Tongue (tissue), 2 donors: ENCODE results near the gene PARP9. TPM values are rescaled to one million over a fixed set of nuclear protein-coding genes. Genes with fewer than 3 reads are reported as not detected.
"Not testable (repeated sequence)": the region's sequence is repeated elsewhere in the genome, so short reads cannot be mapped to it uniquely, and the experiment has no call there.

Experiments used
- DNase-seq: peaks from one replicate; pipeline ENCODE4 v3.0.0-alpha.2; 2015
- total RNA-seq: library from RNA; depleted of rRNA; stranded (reverse); fragments of >200 nt; gene quantifications from one replicate; pipeline ENCODE4 v1.2.3, GENCODE V29; 2014

PARP9 gene
- total RNA-seq, 1 donor from 2014 or later, result 20.4 TPM

DNA sequence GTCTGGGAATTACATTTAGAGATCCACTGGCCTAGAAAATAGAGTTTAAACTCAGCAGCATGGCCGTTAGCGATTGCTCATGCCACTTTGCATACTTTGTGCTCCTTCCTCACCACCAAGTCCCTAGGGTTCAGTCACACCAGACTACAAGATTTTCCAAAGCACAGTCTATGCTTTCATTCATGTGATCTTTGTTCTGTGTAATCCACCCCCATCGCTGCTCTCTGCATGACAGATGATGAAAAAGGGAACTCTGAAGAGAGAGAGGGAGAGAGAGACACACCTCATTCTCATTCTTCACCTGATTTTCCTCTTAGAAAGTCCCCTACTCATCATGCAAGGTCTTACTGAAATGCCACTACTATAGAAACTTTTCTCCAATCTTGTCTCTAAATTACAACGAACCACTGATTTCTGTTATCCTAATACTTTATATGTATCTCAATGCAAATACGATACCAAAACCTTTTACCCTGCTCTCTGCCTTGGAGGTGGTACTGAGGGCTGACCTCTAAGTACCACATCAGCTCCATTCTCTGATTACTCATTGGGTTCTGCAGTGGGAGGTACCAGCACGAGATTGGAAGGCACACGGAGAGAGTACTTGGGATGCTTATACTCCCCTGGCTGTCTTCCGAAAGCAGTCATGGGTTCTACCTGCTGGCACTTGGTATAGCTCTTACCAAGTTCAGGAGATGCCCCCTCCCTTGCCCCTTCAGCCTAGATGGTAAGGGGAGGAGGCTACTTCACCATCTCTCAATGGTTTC is 12.3 kb upstream of the PARP9 start:
- DNase-seq, result no peak

DNA sequence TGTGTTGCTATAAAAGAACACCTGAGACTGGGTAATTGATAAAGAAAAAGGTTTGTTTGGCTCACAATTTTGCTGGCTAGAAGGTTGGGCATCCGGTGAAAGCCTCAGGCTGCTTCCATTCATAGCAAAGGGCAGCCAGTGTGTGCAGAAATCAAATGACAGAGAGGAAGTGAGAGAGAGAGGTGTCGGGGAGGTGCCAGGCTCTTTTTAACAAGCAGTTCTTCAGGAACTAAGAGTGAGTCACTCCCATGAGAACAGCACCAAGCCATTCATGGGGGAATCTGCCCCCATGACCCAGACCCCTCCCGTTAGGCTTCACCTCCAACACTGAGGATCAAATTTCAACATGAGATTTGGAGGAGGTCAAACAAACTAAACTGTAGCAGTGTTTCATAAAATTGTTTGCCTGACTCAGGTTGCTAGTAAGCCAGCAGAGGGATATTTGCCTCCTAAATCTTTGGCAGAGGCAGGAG is 8.9 kb upstream of the PARP9 start:
- no peak for DNase-seq

DNA sequence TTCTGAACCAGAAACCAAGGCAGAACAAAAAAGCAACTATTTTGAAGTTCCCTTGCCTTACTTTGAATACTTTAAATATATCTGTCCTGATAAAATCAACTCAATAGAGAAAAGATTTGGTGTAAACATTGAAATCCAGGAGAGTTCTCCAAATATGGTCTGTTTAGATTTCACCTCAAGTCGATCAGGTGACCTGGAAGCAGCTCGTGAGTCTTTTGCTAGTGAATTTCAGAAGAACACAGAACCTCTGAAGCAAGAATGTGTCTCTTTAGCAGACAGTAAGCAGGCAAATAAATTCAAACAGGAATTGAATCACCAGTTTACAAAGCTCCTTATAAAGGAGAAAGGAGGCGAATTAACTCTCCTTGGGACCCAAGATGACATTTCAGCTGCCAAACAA is 4.7 kb upstream of the PARP9 start:
- DNase-seq, result no peak

DNA sequence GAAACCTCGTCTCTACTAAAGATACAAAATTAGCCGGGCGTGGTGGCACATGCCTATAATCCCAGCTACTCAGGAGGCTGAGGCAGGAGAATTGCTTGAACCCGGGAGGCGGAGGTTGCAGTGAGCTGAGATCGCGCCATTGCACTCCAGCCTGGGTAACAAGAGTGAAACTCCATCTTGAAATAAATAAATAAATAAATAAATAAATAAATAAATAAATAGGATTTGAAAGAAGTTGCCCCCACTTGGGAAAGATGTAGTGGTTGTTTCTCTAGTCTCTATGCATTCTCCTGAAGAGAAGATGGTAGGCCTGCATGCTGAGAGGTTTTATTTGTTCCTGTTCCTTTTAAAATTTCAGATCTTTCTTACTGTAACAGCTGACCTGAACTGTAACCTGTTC is 4.0 kb upstream of the PARP9 start:
- DNase-seq, result not testable (repeated sequence)

DNA sequence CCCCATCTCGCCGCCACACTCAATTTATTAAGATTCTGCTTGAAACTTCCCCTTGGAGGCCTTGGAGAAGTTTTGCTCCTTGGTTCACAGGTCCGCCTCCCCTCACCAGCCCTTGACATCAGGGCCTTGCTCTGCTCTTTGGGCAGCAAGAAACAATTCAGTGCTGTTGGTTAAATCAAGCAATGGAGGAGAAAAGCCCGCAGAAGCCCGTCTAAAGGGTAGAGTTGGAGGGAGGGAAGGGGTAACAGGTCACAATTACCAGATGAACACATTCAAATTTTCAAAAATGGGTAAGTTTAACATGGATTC is 429 bp downstream of the PARP9 start:
- DNase-seq, result peak; percentile 30

DNA sequence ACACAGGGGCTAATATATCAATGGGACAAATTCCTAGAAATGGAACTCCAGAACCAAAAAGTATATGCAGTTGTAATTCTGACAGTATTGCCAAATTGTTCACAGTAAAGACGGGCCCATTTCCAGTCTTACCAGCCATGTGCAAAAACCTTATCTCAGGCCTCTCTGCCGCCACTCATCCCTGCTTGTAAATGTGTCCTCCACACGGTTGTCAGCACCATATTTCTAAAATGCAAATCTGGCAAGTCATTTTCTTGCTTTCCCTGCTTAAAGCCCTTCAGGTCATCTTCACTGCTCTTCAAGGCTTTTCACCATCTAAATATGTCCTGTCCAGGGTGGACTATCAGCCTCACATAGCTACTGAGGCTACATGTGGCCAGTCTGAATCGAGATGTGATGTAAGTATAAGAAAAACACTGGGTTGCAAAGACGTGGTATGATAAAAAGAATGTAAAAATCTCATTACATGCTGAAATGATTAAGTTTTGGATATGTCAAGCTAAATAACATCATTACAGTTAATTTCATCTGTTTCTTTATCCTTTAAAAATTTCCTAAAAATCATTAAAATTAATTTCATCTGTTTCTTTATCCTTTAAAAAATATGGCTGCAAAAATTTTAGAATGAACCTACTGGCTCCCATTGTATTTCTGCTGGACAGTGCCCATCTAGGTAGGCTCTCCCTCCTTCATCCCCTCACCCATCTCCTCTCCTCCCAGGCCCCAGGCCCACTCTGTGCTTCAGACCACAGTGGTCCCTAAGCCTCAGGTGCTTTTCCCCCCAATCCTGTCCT is 980 bp downstream of the PARP9 start:
- DNase-seq, result no peak

DNA sequence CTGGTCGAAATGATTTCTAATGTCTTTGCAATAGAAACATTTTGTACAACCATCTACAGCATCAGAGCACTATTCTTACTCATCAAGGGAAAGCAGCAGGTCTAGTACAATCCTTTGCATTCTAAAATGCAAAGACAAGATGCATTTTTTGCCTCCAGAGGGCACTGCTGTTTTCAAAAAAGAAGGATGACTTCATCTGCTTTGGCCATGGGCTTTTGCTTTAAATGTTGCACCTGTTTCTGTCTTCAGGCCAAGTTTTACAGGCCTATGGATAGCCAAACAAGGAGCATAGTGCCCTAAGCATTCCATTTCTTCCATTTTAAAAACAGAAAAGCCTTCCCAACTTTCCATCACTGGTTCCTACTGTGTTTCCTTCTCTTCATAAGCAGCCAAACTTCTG is 3.4 kb downstream of the PARP9 start:
- peak; percentile 83 for DNase-seq

DNA sequence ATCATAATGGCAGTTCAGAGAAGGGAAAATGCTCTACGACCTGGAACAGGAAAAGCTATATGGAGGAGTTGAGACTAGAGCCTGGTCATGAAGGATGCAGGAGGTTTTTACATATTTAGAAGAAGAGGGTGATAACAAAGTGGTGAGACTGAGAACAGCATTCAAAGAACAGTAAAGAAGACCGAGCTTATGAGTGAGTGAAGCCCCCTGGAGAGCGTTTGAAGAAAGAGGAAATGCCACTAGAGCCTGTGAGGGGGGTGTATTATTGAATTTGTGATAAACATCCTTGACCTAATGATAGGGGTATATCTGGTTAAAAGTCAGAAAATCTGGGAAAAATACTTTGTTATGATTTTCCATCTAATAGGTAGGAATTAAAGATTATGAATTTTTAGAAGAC is 4.2 kb downstream of the PARP9 start:
- DNase-seq, result no peak

DNA sequence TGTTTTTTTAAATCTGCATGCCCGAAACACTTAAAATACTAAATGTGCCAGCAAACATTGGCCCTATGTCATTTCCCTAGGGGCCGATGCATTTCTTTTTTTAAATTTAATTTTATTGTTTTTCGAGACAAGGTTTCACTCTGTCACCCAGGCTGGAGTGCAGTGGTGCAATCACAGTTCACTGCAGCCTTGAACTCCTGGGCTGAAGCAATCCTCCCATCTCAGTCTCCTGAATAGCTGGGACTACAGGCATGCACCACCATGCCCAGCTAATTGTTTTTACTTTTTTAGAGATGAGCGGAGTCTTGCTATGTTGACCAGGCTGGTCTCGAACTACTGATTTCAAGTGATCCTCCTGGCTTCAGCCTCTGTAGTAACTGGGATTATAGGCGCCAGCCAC is 5.5 kb downstream of the PARP9 start:
- DNase-seq, result no peak

DNA sequence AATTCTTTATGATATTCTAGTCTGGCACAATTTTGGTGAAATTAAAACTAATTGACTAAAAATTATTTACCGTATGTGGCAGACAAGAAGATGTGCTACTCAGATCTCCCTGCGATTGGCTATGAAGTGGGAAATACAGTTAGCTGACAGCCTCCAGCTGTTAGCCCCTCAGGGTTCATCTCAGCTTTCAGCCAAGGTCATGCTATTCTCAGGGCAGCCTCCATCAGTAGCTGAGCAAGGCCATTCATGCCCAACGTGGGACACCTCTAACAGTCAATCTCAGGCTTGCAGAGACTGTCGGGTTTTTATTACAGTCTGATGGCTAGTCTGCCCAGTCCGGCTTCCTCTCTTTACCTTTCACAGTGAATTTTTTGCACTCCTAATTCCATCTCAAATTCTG is 6.7 kb downstream of the PARP9 start:
- DNase-seq, result no peak

DNA sequence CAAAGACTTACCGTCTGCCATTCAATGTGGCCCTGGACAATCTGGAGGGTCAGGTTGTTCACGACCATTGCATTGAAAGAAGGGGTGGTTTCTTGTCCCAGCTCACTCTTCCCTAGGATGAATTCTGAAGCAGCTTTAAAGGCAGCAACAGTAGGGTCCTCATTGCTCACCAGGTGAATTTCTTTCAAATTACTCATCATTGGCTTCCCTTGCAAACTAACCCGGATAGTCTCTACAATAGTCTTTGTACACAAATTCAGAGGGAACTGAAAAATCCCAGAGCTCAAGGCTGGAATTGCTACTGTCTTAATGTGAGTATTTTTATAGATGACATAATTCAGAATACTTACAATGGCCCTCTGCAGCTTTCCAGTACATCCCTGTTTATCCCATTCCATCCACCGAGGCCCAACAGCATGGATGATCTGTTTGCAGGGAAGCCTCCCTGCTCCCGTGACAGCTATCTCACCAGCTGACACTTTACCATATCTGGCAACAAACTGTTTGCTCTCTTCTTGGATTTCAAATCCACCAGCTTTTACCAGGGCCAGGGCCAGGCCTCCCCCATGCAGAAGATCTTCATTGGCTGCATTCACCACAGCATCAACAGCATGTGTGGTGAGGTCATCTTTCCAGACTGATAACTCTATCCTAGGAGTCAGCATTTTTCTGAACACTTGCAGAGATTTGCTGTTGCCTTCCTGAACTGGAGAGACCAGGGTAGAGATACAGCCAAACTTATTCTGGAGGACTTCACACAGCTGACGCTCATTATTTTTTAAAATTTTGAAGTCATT is 8.6 kb downstream of the PARP9 start:
- DNase-seq, result no peak

DNA sequence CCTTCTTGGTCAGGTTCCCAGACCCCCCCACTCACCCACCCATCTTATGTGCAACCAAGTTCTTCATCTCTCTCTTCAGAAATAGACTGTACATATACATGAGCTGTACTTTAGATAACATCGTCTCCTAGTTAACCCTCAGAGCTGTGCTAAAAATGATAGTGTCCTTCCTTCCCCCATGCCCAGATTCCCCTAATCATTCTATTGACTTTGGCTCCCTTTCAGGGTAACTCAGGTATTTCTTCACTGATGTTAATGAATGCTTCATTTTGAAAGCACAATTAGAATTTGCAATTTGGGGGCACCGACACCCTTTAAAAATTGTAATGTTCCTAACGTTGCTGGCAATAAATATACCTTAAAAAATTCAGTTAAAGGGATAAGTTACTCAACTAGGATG is 10.9 kb downstream of the PARP9 start:
- no peak for DNase-seq

DNA sequence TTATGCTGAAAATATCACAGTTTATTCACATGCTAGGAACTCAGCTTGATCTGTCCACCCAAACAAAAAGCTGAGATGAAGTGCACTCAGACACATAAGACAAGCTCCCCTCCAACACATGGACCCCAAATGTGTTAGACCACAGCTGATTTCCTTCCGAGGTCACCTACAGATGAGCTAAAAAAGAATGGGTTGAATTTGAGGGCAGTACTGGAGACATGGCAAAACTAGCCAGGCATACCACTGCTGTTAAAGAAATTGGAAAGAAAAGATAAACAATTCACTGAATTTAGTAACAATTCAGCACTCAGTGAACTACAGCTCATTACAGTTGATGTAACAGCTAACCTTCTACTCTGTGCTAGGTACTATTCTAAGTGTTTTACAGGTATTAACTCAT is 15.5 kb downstream of the PARP9 start:
- DNase-seq, result no peak

DNA sequence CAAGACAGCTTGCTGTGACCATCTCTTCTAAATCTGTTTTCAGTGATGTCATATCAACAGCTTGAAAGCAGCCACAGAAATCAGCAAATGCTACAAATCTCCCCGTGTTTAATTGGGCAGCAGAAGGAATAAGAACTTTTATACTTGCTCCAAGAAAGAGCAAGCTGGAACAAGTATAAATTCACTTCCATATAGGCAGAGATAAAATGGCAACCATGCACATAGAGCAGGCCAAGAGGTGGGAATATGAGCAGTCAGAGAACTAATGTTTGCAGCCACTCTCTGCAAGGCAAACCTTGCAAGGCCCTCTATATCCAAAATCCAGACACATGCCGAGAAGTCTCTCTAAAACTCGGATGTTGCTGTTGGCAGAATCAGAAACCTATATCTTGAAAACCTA is 16.0 kb downstream of the PARP9 start:
- DNase-seq, result no peak

DNA sequence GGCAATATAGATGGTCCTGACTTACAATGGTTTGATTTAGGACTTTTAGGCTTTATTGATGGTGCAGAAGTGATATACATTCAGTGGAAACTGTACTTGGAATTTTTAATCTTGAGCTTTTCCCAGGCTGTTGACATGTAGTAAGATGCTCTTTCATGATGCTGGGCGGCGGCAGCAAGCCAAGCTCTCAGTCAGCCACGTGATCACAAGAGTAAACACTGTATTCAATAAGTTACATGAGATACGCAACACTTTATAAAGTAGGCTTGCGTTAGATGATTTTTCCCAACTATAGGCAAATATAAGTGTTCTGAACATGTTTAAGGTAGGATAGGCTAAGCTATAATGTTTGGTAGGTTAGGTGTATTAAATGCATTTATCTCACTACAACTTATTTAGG is 17.9 kb downstream of the PARP9 start:
- no peak for DNase-seq

DNA sequence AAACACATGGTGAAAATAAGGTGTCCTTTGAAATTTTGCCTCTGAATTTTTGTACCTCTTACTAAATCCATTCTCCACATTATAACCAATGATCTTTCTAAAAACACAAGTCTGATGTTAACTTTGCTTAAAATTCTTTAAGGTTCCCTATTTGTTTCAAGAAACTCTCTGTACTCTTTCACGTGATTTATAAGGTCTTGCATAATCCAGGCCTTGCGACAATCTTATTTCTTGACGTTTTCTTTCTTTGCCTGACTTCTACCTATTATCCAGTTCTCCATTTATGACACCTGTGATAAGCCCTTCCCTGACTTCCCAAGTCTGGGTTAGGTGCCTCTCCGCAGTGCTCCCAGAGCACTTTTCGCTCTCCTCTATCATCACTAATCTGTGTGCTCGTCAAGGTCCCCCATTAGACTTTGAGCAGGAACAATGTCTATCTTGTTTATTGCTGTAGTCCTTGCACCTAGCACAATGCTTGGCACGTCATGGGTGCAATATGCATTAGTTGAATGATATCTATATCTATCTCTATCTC is 25.1 kb downstream of the PARP9 start:
- DNase-seq, result no peak

DNA sequence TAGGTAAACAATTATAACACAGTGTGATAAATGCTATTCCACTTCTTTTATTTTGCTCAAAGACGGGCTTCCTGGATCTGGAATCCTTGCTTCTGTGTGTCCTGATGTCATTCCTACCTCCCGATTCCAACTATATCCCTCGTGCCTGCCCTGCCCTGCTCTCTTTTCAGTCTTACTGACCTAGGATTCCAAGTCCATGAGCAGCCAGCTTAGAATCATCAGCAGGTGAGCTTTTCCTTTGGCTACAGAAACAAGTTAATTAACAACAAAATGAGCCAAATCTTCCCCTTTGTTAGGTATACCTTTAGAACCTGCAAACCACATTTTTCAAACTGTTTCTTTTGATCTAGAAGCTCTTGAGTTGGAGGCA is 27.5 kb downstream of the PARP9 start:
- DNase-seq, result no peak

DNA sequence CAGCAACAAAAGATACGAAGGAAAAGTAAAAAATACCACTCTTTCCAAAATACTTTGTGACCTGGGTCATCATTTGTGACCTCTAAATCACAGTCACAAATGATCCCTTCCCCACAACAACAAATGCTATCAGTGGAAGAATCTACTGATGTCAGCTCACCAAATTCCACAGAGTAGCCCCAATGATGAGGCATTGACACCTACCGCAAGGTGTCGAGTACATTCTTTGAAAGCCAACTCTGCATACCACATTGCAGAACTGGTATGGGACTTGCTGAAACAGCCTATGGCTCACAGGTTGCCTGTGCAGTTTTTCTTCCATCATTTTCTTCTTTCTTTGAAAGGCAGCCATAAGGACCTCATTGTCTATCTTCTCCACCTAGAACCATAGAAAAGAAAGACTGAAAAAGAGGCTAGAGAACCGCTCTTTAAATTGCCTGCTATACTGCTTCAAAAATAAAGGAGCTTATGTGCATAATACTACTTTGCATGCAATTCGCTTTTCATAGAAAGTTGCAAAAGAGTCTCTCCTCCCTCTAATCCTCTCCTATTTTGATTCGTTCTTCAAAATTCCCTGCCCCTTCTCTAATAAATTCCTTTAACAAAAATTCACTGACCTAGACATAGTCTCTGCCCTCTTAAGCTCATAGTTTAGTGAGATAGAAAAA is 28.0 kb downstream of the PARP9 start:
- no peak for DNase-seq

DNA sequence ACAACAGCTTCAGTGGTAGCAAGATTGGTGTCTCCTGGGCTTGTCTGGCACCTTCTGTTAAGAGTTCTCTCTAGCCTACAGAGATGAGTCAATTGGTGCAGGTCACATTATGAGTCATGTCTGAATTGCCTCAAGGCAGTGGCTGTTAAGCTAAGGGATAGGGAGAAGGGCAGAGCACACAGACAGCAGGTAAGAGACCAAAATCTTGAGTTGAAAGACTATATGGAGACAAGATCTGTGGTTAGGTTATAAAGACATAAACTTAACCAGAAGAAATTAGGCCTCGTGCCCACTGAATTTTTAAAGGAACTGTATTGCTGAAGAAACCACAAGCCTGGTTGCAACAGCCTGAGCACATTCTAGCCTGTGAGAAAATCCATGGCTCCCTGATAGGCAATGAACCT is 30.2 kb downstream of the PARP9 start:
- DNase-seq, result no peak

DNA sequence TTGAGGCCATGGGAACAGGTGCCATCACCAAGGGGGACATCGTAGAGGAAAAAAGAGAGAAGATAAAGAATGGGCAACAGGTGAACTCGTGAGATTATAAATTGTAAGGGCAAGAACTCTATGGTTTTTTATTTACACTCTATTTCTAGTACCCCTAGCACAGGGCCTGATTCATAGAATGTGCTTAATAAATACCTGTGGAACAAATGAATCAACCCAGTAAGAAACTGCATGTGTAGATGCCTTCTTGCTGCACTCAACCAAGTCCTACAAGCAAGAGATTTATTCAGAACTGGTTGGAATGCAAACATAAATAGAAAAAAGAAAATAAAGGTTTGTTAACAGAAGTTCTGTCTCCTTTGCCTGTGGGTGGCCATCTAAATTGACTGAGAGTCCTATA is 30.6 kb downstream of the PARP9 start:
- no peak for DNase-seq

DNA sequence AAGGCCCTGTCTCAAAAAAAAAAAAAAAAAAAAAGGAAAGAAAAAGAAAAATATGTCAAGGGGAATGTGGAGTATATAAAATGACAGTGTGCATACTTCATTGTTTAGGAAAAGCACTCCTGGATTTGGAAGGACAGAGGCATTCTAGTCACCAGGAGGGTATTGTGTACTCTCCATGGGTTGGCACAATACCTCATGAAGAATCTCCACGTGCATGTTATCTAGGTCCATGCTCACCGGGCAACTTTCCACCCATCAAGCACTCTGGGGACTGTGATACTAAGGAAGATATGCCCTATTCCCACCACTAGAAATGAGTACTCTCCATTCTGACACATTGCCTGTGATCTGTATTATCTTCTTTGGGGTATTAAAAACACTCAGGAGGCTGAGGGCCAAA is 33.9 kb downstream of the PARP9 start:
- DNase-seq, result no peak

DNA sequence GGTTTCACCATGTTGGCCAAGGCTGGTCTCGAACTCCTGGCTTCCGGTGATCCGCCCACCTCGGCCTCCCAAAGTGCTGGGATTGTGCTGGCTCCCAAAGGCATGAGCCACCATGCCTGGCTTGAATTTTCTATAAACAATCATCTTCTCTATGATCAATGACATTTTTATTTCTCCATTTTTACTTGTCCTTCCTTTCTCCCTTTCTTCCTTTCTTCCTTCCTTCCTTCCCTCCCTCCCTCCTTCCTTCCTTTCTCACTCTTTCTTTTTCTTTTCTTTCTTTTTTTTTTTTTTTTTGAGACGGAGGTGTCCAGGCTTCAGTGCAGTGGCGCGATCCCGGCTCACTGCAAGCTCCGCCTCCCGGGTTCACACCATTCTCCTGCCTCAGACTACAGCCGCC is 40.8 kb downstream of the PARP9 start:
- no peak for DNase-seq
